GM12891 (cell line): ENCODE measurements around the gene FBLN2.

Source experiments
- POLR2A ChIP-seq: IDR thresholded peaks from 2 replicates; pipeline ENCODE4 v1.6.1; 2011; ENCODE audit warnings: low read depth, low read length, control low read depth
- POLR2AphosphoS5 ChIP-seq: IDR thresholded peaks from 2 replicates; pipeline ENCODE4 v1.6.1; 2011; ENCODE audit warnings: low read depth, low read length, control low read depth

DNA sequence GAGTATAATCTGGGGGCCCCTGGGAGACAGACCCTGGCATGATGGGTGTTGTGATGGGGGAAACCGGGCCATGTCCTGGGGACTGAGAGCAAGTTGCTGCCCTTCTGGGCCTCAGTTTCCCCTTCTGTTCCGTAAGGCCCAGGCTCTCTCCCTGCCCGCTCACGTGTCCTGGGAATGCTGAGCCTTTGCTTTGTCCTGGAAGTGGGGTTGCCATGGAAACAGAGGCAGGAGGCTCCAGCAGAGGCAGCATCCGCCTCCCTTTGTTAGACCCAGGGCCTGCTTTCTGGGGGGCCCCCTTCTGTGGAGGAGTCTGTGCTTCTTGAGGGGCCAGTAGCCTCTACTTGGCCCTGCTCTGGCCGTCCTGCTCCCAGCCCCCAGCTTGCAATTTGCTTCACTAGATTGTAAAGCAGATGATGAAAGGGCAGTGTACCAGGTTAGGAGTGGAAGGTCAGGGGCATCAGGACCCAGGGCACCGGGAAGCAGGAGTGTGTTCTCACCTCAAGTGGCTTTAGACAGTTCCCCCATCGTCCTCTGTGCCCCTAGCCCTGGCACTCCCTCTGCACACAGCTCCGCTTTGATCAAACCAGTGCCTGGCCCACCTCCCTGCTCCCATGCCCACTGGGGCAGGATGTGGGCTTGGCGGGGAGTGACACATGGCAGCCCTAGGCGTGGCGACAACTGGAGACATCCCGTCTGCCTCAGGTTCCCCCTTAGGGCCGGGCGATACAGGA is 105.6 kb downstream of the FBLN2 start:
- TF ChIP-seq POLR2A, result no peak
- TF ChIP-seq POLR2AphosphoS5, result no peak
